ENCODE results near the gene DUSP28. TPM values are rescaled to one million over a fixed set of nuclear protein-coding genes. Genes with fewer than 3 reads are reported as not detected.

The DUSP28 gene
- total RNA-seq, 3 donors from 2014 or later: 3.5 to 5.3 (median 4.3) TPM

DNA sequence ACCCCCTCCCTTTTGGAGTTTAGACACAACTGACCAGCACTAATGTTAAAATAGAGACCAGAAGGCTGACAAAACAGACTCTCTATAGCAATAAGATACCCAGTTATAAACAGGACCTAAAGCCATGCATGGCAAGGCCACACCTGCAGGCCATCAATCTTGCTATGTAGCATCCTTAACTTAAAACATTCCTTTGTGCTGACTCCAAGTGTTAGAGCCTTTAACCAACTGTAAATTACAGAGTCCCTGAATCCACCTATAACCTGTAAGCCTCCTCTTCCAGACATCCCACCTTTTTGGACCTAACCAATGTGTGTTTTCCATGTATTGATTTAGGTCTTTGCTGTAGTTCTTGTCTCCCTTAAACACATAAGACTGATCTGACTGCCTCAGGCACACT lies 20.3 kb upstream of the DUSP28 start:
- ATAC-seq: no peak
- no peaks in the 10 kb centered on the region for H3K36me3 ChIP-seq (ENCODE audit: low read depth)
- no peak for DNase-seq
- no peaks in the 10 kb centered on the region for H3K4me1 ChIP-seq (ENCODE audit: low read depth)
- no peaks in the 10 kb centered on the region for H3K9me3 ChIP-seq
- intact Hi-C loops (cut with DNase I, micrococcal nuclease): no loop called here
- TF ChIP-seq, protein P1, sequence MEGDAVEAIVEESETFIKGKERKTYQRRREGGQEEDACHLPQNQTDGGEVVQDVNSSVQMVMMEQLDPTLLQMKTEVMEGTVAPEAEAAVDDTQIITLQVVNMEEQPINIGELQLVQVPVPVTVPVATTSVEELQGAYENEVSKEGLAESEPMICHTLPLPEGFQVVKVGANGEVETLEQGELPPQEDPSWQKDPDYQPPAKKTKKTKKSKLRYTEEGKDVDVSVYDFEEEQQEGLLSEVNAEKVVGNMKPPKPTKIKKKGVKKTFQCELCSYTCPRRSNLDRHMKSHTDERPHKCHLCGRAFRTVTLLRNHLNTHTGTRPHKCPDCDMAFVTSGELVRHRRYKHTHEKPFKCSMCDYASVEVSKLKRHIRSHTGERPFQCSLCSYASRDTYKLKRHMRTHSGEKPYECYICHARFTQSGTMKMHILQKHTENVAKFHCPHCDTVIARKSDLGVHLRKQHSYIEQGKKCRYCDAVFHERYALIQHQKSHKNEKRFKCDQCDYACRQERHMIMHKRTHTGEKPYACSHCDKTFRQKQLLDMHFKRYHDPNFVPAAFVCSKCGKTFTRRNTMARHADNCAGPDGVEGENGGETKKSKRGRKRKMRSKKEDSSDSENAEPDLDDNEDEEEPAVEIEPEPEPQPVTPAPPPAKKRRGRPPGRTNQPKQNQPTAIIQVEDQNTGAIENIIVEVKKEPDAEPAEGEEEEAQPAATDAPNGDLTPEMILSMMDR (IDR thresholded peaks at IDR 0.05): no peak
- no peak overlapping the region for H3K4me3 ChIP-seq

DNA sequence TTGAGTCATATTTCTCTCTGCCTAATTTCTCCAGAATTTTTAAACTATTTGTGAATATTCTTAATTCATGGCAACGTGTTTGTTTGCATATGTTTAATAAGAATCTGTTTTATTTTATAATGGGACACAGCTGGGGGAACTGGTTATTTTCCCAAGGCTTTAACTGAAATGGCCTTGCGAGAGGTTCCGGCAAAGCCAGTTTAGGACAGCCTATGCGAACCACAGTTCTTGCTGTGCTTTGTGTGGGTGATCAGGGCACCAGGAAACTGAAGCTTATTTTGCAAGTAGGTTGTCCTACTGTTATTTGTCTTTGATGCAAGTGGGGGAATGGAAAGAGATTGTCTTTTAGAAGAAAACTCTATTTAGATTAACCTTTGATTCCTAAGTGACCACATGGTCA lies 8.9 kb upstream of the DUSP28 start:
- no peaks in the 10 kb centered on the region for H3K9me3 ChIP-seq
- ATAC-seq: no peak
- H3K36me3 ChIP-seq (ENCODE audit: low read depth): no peaks in the 10 kb centered on the region
- intact Hi-C loops (cut with DNase I, micrococcal nuclease): no loop called here
- DNase-seq: no peak
- no peak overlapping the region for H3K4me3 ChIP-seq
- TF ChIP-seq, protein P1 (IDR thresholded peaks at IDR 0.05): no peak
- H3K4me1 ChIP-seq (ENCODE audit: low read depth): no peaks in the 10 kb centered on the region

DNA sequence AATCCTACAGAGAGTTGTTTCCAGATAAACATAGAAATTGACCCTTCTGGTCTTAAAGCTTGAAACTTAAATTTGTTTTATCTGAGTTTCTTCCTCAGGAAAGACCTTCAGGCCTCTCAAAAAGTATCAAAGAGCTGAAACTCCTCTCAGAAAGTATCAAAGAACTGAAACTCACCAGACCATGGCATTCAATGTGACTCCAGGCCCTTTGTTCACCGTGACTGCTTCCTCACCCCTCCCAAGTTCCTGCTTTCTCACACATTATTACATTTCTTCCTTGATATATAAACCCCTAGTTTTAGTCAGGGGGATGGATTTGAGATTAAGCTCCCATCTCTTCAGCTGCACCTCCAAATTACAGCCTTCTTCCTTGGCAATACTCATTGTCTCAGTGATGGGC lies 8.3 kb upstream of the DUSP28 start:
- Histone ChIP-seq H3K4me3 (no peak overlapping the region), H3K36me3 (ENCODE audit: low read depth) (no peaks in the 10 kb centered on the region), H3K9me3 (no peaks in the 10 kb centered on the region), H3K4me1 (ENCODE audit: low read depth) (no peaks in the 10 kb centered on the region)
- no peak for ATAC-seq
- intact Hi-C loops (cut with DNase I, micrococcal nuclease): no loop called here
- DNase-seq: no peak
- TF ChIP-seq, protein P1 (IDR thresholded peaks at IDR 0.05): no peak

DNA sequence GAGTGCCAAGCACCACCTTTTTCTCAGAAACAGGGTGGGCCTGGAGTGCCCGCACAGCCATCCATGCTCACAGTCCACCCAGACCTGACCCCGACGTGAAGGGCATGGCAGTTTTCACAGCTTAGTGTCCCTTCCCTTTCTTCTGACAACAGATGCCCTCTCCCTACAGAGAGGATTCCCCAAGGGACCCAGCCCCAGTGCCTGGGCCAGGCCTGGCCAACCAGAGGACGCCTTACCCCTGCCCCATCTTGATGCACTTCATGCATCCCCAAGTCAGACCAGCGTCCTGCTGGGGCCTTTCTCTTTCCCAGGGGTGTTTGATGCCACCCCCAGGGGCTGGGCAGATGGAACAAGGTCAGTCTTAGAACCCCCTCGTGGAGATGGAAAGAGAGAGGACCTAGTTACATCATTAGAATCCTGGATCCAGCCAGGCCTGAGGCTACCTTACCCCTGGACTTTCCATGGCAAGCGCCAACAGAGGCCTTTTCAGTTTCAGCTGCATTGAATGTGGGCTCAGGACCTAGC lies 6.1 kb upstream of the DUSP28 start:
- TF ChIP-seq, protein P1 (IDR thresholded peaks at IDR 0.05): no peak
- H3K4me1 ChIP-seq (ENCODE audit: low read depth): peaks cover 16% of the 10 kb centered on the region
- H3K9me3 ChIP-seq: no peaks in the 10 kb centered on the region
- no peaks in the 10 kb centered on the region for H3K36me3 ChIP-seq (ENCODE audit: low read depth)
- H3K4me3 ChIP-seq: no peak overlapping the region
- ATAC-seq (no peak), DNase-seq (no peak)
- intact Hi-C loops (cut with DNase I, micrococcal nuclease): no loop called here

DNA sequence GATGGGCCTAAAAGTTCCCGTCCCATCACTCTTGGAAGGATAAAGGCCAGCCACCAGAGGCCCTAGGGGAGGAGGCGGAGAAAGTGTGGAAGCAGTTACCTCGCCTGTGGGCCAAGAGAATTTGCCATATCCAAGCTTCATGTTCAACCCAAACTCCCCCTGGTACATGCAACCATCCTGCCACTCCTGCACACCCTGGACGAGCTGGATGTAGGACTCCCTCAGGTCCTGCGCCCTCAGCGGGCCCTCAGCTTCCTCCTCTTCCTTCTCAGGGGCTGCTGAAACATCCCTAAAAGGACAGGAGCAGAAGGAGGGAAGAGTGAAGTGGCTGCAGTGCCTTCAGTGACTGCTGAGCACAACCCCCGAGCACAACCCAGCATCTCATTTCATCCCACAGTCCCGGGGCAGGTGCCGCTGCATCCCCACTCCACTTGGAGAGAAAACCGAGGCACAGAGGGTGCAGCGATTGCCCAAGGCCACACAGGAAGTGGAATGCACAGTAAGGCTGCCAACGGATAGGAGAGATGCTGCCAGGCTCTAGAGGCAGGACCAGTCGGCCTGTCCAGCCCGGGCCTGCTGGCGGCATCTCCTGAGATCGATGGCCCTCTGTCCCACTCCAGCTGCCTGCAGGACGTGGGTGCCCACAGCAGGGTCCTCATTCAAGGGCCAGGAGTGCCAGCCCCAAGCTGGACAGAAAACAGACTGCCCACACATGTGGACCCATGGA lies 5.2 kb upstream of the DUSP28 start:
- intact Hi-C loops (cut with DNase I, micrococcal nuclease): no loop called here
- H3K36me3 ChIP-seq (ENCODE audit: low read depth): no peaks in the 10 kb centered on the region
- DNase-seq (no peak), ATAC-seq (no peak)
- no peak overlapping the region for H3K4me3 ChIP-seq
- no peaks in the 10 kb centered on the region for H3K9me3 ChIP-seq
- TF ChIP-seq, protein P1 (IDR thresholded peaks at IDR 0.05): no peak
- peaks cover 25% of the 10 kb centered on the region for H3K4me1 ChIP-seq (ENCODE audit: low read depth)

All from mucosa of descending colon (tissue), 3 donors.